GM12872 (cell line): ENCODE results near the gene EPHA2.

Experiments
- TF ChIP-seq, protein P1 (sequence below): IDR thresholded peaks from 3 replicates; pipeline ENCODE4 v1.5.1; 2011; ENCODE audit warnings: low read depth, mild to moderate bottlenecking, low read length, moderate library complexity; ENCODE audit not compliant: insufficient read depth

Gene EPHA2

DNA sequence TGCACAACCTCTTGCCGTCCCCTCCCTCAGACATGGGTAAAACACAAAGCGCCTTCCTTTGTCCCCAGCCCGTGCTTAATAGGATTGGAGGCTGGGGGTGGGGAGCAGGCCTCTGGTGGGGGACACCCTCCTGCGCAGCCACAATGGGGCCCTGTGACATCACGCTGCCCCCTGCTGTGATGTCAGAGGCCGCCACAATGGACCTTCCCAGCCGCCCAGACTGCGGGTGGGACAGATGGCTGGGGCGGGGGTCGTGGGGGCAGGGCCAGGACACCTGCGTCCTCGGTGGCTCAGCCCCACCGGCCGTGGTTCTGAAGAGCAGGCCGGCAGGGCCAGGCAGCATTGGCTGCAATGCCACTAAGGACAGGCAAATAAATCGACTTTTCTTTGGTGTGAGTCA is 39.9 kb downstream of the EPHA2 start:
- TF ChIP-seq, protein P1, sequence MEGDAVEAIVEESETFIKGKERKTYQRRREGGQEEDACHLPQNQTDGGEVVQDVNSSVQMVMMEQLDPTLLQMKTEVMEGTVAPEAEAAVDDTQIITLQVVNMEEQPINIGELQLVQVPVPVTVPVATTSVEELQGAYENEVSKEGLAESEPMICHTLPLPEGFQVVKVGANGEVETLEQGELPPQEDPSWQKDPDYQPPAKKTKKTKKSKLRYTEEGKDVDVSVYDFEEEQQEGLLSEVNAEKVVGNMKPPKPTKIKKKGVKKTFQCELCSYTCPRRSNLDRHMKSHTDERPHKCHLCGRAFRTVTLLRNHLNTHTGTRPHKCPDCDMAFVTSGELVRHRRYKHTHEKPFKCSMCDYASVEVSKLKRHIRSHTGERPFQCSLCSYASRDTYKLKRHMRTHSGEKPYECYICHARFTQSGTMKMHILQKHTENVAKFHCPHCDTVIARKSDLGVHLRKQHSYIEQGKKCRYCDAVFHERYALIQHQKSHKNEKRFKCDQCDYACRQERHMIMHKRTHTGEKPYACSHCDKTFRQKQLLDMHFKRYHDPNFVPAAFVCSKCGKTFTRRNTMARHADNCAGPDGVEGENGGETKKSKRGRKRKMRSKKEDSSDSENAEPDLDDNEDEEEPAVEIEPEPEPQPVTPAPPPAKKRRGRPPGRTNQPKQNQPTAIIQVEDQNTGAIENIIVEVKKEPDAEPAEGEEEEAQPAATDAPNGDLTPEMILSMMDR = no peak

DNA sequence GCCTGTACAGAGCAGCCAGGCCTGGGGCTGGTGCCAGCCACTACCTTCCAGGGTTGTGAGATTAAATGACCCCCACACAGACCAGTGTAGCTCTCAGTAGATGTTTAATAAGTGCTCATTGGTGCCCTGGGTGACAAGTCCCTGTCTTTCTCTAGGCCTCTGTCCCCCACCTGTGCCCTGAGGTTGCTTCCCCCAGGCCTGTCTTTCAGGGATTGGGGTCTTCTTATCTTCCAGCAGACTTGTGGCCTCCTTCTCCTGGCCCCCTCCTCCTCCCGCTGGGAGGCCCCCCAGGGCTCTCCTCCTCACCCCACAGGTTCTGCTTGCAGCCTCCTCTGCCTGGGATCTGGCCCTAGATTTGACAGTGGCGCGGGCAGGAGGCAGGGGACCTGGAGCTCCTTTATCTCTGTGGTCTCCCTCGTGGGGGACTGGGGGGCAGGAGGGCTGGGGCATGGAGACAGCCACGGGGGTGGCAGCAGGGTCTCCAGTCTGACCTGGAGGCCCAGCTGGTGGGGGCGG is 40.3 kb downstream of the EPHA2 start:
- TF ChIP-seq, protein P1 = no peak

DNA sequence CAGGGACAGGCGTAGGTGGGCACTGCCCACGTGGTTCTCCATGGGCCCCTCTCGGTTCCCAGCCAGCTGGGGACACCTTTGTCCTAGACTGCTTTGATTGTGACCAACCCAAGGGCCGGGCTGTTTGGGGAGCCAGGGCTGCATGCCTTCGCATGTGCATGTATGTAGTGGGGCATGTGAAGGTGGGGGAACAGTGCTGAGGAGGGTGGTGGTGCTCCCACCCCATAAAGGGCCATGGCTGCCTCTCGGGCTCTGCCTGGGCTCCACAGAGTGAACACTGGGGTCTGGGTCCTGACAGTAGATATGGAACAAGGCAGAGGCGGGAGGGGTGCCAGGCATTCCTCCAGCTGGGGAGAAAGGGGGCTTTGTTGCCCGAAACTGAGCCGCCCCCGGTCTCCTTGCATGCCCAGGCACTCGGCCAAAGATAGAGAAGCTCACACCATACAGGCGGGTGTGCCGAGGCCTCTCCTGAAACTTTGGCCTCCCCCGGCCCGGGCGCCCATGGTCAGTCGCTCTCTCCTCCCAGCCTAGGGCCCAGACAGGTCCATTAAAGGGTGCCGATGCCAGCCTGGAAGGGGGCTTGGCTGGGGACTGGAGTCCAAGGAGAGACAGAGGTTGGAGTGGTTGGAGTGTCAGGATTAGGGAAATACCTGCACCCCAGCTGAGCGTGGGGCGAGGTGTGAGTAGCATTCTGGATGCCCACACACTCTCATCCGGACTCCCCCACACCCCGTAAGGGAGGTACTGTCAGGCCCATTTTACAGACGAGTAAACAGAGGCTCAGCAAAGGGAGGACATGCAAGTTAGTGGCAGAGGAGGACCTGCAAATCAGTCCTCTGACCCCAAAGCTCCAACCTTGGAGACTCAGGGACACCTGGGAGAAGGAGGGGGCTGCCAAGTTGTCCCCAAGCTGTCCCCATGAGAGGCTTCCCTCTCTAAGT is 41.1 kb downstream of the EPHA2 start:
- TF ChIP-seq, protein P1 = no peak

DNA sequence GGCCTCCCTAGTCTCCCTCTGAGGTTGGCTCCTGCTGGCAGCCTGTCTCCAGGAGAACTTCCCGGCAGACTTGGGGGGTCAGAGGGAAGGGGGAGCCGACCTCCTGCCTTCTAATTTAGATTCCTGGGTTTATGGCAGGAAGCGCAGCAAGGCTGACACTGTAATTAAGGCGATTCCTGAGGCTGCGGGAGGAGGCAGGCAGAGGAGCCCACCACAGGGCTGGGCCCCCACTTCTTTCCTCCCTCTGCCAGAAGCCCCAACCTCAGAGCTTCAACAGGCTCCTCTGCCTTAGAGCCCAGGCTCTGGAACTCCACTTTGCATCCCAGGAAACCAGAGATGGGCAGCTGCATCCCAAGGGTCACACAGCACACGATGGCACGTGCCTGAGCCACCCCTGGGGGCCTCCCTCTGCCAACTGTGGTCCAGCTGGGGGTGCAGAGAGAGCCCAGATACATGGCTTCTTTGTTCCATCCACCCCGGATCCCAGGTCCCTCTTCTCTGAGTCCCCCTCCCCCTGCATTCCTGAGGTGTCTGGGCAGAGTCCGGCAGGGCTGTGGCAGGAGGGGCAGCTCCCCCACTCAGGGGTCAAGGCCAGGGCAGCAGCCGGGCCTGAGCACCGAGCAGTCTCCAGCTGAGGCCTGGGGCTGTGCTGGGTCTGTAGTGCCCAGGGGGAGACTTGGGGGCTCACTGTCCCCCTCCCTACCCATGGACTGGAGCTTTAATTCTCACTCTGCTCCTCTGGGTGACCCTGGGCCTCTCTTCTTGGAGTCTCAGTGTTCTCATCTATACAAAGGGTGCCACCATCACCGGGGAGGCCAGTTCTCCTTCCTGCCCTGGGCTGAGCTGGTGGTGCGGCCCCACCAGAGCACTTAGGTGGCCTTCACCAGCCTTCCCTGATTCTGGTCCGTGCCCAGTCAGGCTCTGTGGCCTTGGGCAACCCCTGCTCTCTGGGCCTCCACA is 43.0 kb downstream of the EPHA2 start:
- TF ChIP-seq, protein P1 = no peak

DNA sequence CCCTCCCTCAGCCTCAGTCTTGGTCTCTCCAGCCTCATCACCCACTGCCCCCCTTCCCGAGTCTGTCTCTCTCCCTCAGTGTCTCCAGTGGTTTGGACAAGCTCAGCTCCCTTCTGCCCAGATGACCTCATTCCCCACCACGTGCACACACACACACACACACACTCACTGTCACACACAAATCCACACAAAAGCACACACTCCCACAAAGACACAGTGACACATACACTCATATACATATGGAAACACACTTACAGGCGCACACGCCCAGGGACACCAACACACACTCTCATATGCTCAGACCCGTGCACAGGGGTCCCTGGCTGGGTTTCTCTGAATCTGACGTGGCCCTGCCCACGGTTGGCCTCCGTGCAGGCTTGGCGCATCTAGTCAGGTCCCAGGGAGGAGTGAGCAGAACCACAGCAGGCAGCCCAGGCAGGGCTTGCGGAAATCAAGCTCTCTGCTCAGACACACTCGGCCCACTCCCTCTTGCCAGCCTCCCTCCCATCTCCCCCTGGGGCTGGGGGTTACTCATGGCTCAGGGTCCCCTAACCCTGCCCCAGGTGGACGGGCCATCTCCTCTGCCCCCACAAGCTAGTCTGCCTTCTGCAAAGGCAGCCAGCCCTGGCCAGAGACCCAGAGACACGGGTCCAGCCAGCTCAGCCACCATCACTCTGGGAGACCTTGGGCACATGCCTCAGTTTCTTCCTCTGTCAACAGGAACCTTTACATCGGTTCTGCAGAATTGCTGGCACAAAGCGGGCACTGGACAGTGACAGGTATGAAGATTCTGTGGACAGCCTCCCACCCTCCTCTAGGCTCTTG is 43.9 kb downstream of the EPHA2 start:
- TF ChIP-seq, protein P1 = no peak

DNA sequence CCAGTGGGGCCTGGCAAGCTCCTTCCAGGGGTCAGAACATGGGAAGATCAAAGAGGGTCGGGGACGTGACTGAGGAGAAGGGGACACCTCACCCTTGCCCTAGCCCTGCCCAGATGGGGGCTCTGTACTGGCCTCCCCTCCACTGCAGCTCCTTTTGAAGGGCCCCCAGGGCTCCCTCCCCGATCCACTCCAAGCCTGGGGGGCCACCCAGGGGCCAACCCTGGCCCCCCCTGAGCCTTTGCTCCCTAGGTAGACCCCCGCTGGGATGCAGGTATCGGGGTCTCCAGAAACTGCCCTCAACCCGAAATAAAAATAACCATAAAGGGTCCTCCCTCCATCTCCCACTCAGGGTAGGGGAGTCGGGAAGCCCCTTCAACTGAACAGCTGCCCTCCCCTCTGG is 45.0 kb downstream of the EPHA2 start:
- TF ChIP-seq, protein P1 = no peak
